Thymus (tissue), 11 donors: ENCODE results near the gene ARHGAP24. TPM values are rescaled to one million over a fixed set of nuclear protein-coding genes. Genes with fewer than 3 reads are reported as not detected.
"Not testable (repeated sequence)": the region's sequence is repeated elsewhere in the genome, so short reads cannot be mapped to it uniquely, and the experiment has no call there.

Experiments used
- DNase-seq, 9 donors: peaks; one replicate each; pipeline ENCODE4 v3.0.0-alpha.2; 2013; ENCODE audit warnings: low spot score in 9 of 9, low read depth in 6 of 9, missing footprints in 1 of 9
- H3K27ac ChIP-seq, 2 donors: one replicate each; pipeline ENCODE4 v1.5.1; 2013; ENCODE audit warnings: control low read depth in 1 of 2, low read depth in 1 of 2, low read length in 1 of 2, mild to moderate bottlenecking in 1 of 2, moderate library complexity in 1 of 2
- H3K27me3 ChIP-seq, 2 donors: one replicate each; pipeline ENCODE4 v1.5.1; 2013; ENCODE audit warnings: low read length in 1 of 2; ENCODE audit not compliant: control insufficient read depth in 2 of 2, insufficient read depth in 1 of 2
- H3K36me3 ChIP-seq, 2 donors: one replicate each; pipeline ENCODE4 v1.5.1; 2013; ENCODE audit warnings: low read length in 1 of 2, mild to moderate bottlenecking in 1 of 2, moderate library complexity in 1 of 2; ENCODE audit not compliant: control insufficient read depth in 2 of 2, insufficient read depth in 2 of 2
- H3K4me1 ChIP-seq, 2 donors: one replicate each; pipeline ENCODE4 v1.5.1; 2013; ENCODE audit warnings: low read length in 2 of 2; ENCODE audit not compliant: control insufficient read depth in 2 of 2, insufficient read depth in 2 of 2
- H3K4me3 ChIP-seq, 2 donors: one replicate each; pipeline ENCODE4 v1.5.1; 2013; ENCODE audit warnings: low read length in 2 of 2, control low read depth in 1 of 2, mild to moderate bottlenecking in 1 of 2
- H3K9me3 ChIP-seq, 2 donors: one replicate each; pipeline ENCODE4 v1.5.1; 2013; ENCODE audit warnings: low read length in 1 of 2, mild to moderate bottlenecking in 1 of 2; ENCODE audit not compliant: control insufficient read depth in 2 of 2, insufficient read depth in 1 of 2
- WGBS: extraction: QIAGEN DNeasy Blood & Tissue Kit; methylation state at CpG from one replicate; pipeline ENCODE4 v1.1.7; 2013; 5-methylcytosine and 5-hydroxymethylcytosine counted together
- polyA plus RNA-seq: library from polyadenylated mRNA; stranded (reverse); fragments of 200-250 nt; gene quantifications from one replicate; pipeline ENCODE4 v1.2.3, GENCODE V29; 2013
- total RNA-seq: library from RNA; stranded (reverse); fragments of 120-200 nt; gene quantifications from one replicate; pipeline ENCODE4 v1.2.4, GENCODE V29; 2013
- donor health status: healthy.

Gene ARHGAP24
- total and polyA plus RNA-seq, 2 donors = 10.0 to 18.2 TPM

DNA sequence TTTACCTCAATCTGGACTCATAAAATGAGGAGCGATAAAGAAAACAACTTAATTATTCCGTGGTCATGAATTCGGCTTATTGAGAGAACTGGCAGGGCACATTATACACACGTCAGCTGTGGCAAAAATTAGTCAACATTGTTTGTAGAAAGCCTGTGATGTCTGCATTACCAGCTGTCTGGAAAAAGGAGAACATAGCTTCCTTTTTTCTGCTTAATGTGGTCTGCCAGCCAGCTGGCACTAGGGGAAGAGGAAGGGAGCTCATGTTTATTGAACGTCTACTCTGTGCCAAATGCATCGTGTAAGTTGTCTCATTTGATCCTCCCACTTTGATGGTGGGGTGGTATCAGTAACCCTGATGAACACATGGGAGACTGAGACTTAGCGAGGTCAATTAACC is 367.6 kb downstream of the ARHGAP24 start:
- H3K27me3 ChIP-seq = no peaks in the 10 kb centered on the region
- H3K36me3 ChIP-seq = no peaks in the 10 kb centered on the region
- H3K27ac ChIP-seq = no peak overlapping the region
- peaks cover 0 to 8% of the 10 kb centered on the region in 2 donors for H3K4me1 ChIP-seq
- 23% methylated on average over 7 of the region's 7 CpGs for WGBS
- H3K9me3 ChIP-seq = no peaks in the 10 kb centered on the region
- DNase-seq = peak in 7 of 9 donors; percentile 7 to 74 (median 30)
- H3K4me3 ChIP-seq = no peak overlapping the region

DNA sequence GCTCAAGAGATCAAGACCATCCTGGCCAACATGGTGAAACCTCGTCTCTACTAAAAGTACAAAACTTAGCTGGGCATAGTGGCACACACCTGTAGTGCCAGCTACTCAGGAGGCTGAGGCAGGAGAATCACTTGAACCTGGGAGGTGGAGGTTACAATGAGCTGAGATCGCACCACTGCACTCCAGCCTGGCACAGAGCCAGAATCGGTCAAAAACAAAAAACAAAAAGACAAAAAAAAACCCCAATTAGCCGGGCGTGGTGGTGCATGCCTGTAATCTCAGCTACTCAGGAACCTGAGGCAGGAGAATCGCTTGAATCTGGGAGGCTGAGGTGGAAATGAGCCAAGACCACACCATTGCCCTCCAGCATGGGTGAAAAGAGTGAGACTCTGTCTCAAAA is 378.8 kb downstream of the ARHGAP24 start:
- not testable (repeated sequence) for DNase-seq, H3K4me1 ChIP-seq, H3K9me3 ChIP-seq, H3K27me3 ChIP-seq, H3K4me3 ChIP-seq, H3K36me3 ChIP-seq, H3K27ac ChIP-seq
- 95% methylated on average over 6 of the region's 6 CpGs for WGBS

DNA sequence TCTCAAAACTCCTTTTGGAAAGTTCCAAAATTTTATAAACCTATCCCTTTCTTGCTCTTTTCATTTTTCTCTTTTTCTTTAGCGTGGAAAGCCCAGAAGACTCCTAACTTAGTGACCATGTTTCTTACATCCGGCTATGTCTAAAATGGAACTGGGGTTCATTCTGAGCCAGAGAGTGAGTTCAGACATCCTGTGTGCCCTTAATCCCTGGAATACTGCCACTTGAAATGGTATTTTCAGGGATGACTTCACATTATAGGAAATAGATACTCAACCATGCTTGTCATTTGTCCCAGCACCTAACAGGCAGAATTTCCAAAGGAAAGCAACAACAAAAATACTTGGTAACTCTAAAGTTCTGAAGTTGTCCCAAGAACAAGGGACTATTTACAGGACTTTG is 379.6 kb downstream of the ARHGAP24 start:
- Histone ChIP-seq H3K4me1 (no peaks in the 10 kb centered on the region), H3K27me3 (no peaks in the 10 kb centered on the region), H3K4me3 (no peak overlapping the region), H3K27ac (no peak overlapping the region), H3K36me3 (no peaks in the 10 kb centered on the region), H3K9me3 (no peaks in the 10 kb centered on the region)
- DNase-seq = no peak
- 98% methylated on average over 2 of the region's 2 CpGs for WGBS

DNA sequence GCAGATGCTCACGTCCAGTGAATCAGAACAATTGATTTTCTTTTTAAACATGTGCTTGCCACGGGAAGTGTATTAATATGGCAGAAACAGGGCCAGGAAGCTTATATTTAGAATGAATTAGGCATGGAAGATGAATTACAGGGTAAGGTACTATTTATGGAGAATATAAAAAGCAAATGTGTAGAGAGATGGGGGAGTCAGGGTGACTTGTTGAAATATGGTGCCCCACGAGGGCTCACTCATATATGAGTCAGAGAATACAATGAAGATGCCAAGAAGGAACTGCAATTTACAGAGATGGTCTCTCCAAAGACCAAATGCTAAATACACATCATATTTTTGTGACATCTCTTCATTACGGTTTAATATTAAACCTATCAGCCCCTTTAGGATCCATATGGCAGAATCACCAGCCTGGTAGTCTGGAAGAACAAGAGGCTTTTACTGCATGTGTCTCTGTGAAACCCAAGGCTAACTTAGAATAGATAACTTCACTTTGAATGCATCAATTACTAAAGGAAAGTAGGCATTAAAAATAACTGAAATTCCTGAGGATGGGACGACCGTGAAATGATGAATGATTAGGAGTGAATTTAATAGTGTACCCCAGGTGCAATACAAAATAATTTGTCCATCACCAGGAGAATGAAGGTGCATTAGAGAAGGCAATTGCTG is 385.3 kb downstream of the ARHGAP24 start:
- no peak for DNase-seq
- WGBS = 81% methylated on average over 6 of the region's 6 CpGs
- Histone ChIP-seq H3K27me3 (no peaks in the 10 kb centered on the region), H3K36me3 (no peaks in the 10 kb centered on the region), H3K9me3 (no peaks in the 10 kb centered on the region), H3K4me3 (no peak overlapping the region), H3K27ac (no peak overlapping the region), H3K4me1 (no peaks in the 10 kb centered on the region)

DNA sequence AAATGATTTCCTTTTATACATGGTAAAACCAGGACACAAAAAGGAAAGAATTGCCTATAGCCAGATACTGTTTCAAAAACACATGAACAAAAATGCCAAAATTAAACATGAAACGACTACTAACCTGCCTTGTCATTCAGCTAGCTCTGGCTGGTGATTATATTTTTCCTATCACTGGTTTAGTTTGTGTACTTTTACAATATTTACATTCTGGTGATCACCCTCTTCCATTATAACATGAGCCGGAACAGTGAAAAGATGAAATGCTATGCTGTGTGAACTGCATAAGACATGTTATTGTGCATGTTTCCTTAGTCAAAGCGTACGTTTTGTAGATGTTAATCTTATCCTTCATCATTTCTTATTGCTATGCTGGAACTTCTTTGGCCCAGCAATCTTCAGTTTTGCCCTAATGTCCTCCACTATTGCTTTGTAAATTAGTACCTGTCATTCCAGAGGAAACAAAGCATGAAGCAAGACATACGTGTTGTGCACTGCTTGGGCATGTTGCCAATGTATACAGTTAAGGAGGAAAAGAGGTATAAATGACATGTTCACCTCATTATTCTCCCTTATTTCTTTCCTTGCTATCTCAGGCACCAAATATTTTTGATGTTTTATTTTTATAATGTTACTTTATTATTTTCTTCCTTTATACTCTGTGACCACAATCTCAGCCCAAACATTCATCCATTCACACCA is 386.3 kb downstream of the ARHGAP24 start:
- Histone ChIP-seq H3K4me3 (no peak overlapping the region), H3K9me3 (no peaks in the 10 kb centered on the region), H3K27me3 (no peaks in the 10 kb centered on the region), H3K27ac (no peak overlapping the region), H3K36me3 (no peaks in the 10 kb centered on the region), H3K4me1 (no peaks in the 10 kb centered on the region)
- 89% methylated on average over 5 of the region's 5 CpGs for WGBS
- DNase-seq = no peak

DNA sequence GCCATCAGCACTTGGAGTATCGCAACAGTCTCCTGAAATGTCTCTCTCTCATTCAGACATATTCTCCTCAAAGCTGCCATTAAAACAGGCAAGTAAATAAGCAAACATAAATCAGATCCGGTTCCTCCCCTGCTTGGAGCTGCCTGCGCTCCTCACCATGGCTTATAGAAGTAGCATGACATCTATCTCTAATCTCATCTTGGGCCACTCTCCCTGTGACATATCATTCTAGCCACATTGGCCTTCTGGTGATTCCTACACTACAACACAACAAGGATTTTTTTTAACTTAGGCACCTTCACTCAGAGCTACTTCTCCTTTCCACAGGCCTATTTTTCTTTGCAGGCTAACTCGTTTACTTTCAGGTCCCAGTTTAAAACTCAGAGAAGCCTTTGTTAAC is 387.9 kb downstream of the ARHGAP24 start:
- WGBS = 81% methylated on average over 4 of the region's 4 CpGs
- no peaks in the 10 kb centered on the region for H3K9me3 ChIP-seq
- no peak for DNase-seq
- no peaks in the 10 kb centered on the region for H3K4me1 ChIP-seq
- no peaks in the 10 kb centered on the region for H3K36me3 ChIP-seq
- H3K27me3 ChIP-seq = no peaks in the 10 kb centered on the region
- H3K4me3 ChIP-seq = no peak overlapping the region
- H3K27ac ChIP-seq = no peak overlapping the region

DNA sequence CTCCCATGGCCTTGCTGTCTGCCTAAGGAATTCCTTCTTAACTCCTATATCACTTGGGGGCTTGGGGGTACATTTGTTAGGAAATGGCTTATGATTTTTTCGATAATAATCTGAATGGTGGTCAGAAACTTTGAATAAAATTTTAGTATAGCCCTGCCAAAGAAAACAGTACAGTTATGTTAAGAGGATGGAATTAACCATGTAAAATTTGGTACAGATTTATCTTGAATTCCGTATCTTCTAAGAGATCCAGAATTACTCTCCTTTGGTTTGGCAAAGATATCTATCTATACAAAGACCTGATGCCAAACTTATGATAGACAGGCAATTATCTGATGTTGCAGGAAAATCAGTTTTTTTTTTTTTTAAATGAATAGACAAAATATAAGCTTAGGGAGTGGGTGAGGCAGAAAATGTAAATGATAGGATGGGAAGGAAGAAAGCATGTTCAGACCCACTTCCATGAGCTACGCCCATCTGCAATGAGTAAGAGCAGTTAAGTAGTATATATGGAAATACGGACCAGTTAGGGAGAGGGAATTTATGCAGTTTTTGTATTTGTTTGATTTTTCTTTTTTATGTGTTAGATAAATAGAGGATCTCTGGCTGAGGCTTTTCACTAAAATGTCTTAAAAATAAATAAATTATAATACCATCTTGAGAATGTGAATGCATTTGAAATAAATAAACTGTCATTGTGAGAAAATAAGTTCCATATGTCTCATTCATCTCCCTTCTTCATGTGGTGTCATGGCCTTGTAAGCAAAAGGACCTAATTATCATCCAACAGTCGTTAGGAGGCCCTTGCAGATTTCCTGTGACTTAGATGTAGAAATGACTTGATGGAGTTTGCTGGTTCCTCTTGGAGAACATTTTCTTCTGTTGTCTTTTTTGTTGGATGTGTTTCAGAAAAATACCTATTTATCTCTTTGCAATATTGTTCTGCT is 389.6 kb downstream of the ARHGAP24 start:
- no peak overlapping the region for H3K4me3 ChIP-seq
- H3K27me3 ChIP-seq = no peaks in the 10 kb centered on the region
- no peaks in the 10 kb centered on the region for H3K36me3 ChIP-seq
- no peaks in the 10 kb centered on the region for H3K4me1 ChIP-seq
- DNase-seq = no peak
- H3K27ac ChIP-seq = no peak overlapping the region
- H3K9me3 ChIP-seq = no peaks in the 10 kb centered on the region
- WGBS = 78% methylated on average over 5 of the region's 5 CpGs

DNA sequence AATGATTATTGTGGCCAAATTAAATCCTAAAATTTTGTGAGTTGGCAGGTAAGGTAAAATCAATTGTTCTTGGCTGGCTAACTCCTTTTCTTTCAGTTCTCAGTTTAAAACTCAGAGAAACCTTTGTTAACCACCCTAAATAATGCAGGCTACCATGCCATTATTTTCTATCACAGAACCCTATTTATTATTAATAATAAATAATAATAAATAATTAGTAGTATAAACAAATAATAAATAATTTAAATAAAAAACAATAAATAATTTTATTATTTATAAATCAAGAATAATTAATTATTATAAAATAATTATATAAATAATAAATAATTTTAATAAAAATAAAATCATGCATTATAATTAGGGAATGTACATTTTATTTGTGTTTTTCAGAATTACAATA is 390.3 kb downstream of the ARHGAP24 start:
- no peak for DNase-seq
- Histone ChIP-seq H3K9me3 (no peaks in the 10 kb centered on the region), H3K27ac (no peak overlapping the region), H3K36me3 (no peaks in the 10 kb centered on the region), H3K4me1 (no peaks in the 10 kb centered on the region), H3K27me3 (no peaks in the 10 kb centered on the region), H3K4me3 (no peak overlapping the region)

DNA sequence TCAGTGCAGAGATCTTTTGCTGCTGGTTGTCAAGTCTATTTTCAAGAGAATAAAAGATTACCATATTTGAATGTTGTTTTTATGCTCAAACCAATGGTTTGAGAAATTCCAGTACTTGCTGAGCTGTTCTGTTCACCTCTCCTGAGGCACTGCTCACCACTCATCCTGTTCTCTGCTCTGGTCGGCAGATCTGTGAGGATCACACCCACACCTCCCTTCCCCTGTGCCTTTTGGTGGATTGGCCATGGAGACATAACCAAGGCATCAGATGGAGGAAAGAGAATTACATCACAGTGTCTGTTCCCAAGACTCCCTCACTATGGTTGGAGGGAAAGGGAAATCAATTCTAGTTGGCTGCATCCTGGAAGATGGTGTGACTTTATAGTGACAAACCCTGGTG is 391.6 kb downstream of the ARHGAP24 start:
- no peaks in the 10 kb centered on the region for H3K9me3 ChIP-seq
- H3K4me1 ChIP-seq = no peaks in the 10 kb centered on the region
- 92% methylated on average over 1 of the region's 1 CpG for WGBS
- H3K27me3 ChIP-seq = no peaks in the 10 kb centered on the region
- H3K36me3 ChIP-seq = no peaks in the 10 kb centered on the region
- DNase-seq = no peak
- no peak overlapping the region for H3K4me3 ChIP-seq
- H3K27ac ChIP-seq = no peak overlapping the region
